Measurements from ENCODE around the gene RTEL1. TPM values are rescaled to one million over a fixed set of nuclear protein-coding genes. Genes with fewer than 3 reads are reported as not detected.

The RTEL1 gene
- total RNA-seq, 1 donor from 2014 or later, result 46.9 TPM

- Mint-ChIP-seq H3K27me3 (ENCODE audit: low read depth) (peaks cover 1% of the 10 kb centered on the region), H3K4me1 (ENCODE audit: low read depth) (no peaks in the 10 kb centered on the region), H3K4me3 (ENCODE audit: low read depth) (no peak overlapping the region), H3K9me3 (no peaks in the 10 kb centered on the region), H3K27ac (peak overlapping the region; percentile 17), H3K36me3 (ENCODE audit: low read depth) (peaks cover 17% of the 10 kb centered on the region)
- no peak for DNase-seq (ENCODE audit: low spot score)
- intact Hi-C loops (cut with micrococcal nuclease), result no loop called here
Observed at GRCh38 chr20:63692436-63693082, 34.4 kb downstream of the RTEL1 start.

- Mint-ChIP-seq H3K4me3 (ENCODE audit: low read depth) (no peak overlapping the region), H3K9me3 (no peaks in the 10 kb centered on the region), H3K4me1 (ENCODE audit: low read depth) (no peaks in the 10 kb centered on the region), H3K27me3 (ENCODE audit: low read depth) (peaks cover 1% of the 10 kb centered on the region), H3K27ac (no peak overlapping the region), H3K36me3 (ENCODE audit: low read depth) (peaks cover 17% of the 10 kb centered on the region)
- intact Hi-C loops (cut with micrococcal nuclease), result no loop called here
- DNase-seq (ENCODE audit: low spot score), result no peak
Observed at GRCh38 chr20:63693083-63693732, 35.1 kb downstream of the RTEL1 start.

- H3K36me3 Mint-ChIP-seq (ENCODE audit: low read depth), result peaks cover 17% of the 10 kb centered on the region
- no peaks in the 10 kb centered on the region for H3K9me3 Mint-ChIP-seq
- peak overlapping the region; percentile 57 for H3K27ac Mint-ChIP-seq
- no peaks in the 10 kb centered on the region for H3K4me1 Mint-ChIP-seq (ENCODE audit: low read depth)
- no peak overlapping the region for H3K4me3 Mint-ChIP-seq (ENCODE audit: low read depth)
- intact Hi-C loops (cut with micrococcal nuclease), result no loop called here
- DNase-seq (ENCODE audit: low spot score), result no peak
- H3K27me3 Mint-ChIP-seq (ENCODE audit: low read depth), result peaks cover 1% of the 10 kb centered on the region
Observed at GRCh38 chr20:63693733-63694583, 35.8 kb downstream of the RTEL1 start.

GRCh38 chr20:63694584-63695423 is 36.7 kb downstream of the RTEL1 start:
- Mint-ChIP-seq H3K9me3 (no peaks in the 10 kb centered on the region), H3K36me3 (ENCODE audit: low read depth) (peaks cover 21% of the 10 kb centered on the region), H3K27me3 (ENCODE audit: low read depth) (peaks cover 1% of the 10 kb centered on the region), H3K4me1 (ENCODE audit: low read depth) (no peaks in the 10 kb centered on the region), H3K4me3 (ENCODE audit: low read depth) (no peak overlapping the region), H3K27ac (no peak overlapping the region)
- no peak for DNase-seq (ENCODE audit: low spot score)
- intact Hi-C loops (cut with micrococcal nuclease), result no loop called here

DNA sequence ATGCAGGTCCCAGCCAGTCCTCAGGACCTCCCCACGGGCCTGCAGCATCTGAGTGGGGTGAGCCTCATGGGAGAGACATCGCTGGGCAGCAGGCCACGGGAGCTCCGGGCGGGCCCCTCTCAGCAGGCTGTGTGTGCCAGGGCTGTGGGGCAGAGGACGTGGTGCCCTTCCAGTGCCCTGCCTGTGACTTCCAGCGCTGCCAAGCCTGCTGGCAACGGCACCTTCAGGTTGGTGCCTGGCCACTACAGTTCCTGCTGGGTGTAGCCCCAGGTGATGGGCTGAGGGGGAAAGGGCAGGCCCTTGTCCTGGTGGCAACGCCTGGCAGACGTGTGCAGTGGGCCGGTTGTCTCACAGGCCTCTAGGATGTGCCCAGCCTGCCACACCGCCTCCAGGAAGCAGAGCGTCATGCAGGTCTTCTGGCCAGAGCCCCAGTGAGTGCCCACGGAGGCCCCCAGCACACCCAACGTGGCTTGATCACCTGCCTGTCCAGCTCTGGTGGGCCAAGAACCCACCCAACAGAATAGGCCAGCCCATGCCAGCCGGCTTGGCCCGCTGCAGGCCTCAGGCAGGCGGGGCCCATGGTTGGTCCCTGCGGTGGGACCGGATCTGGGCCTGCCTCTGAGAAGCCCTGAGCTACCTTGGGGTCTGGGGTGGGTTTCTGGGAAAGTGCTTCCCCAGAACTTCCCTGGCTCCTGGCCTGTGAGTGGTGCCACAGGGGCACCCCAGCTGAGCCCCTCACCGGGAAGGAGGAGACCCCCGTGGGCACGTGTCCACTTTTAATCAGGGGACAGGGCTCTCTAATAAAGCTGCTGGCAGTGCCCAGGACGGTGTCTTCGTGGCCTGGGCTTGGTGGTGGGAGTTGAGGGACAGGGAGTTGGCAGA is 37.6 kb downstream of the RTEL1 start:
- Mint-ChIP-seq H3K9me3 (no peaks in the 10 kb centered on the region), H3K27ac (no peak overlapping the region), H3K36me3 (ENCODE audit: low read depth) (peaks cover 21% of the 10 kb centered on the region), H3K4me1 (ENCODE audit: low read depth) (no peaks in the 10 kb centered on the region), H3K4me3 (ENCODE audit: low read depth) (no peak overlapping the region), H3K27me3 (ENCODE audit: low read depth) (peaks cover 1% of the 10 kb centered on the region)
- no peak for DNase-seq (ENCODE audit: low spot score)
- intact Hi-C loops (cut with micrococcal nuclease), result no loop called here

DNA sequence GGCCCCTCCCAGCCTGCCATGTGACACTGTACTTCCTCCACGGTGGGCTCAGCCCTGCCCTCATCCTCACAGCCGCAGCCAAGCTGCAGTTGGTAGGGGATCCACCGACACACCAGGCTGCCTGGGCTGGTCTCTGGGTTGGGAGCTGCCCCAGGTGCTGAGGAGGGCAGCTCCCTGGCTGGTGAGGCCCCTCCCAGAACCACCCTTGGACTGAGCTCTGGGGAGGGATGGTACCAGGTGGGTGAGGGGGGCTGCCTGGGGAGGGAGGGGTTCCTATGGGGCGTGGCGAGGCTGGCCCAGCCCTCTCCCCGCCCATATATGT is 38.2 kb downstream of the RTEL1 start:
- H3K4me3 Mint-ChIP-seq (ENCODE audit: low read depth), result no peak overlapping the region
- intact Hi-C loops (cut with micrococcal nuclease), result no loop called here
- no peak overlapping the region for H3K27ac Mint-ChIP-seq
- H3K36me3 Mint-ChIP-seq (ENCODE audit: low read depth), result peaks cover 21% of the 10 kb centered on the region
- no peak for DNase-seq (ENCODE audit: low spot score)
- H3K27me3 Mint-ChIP-seq (ENCODE audit: low read depth), result peaks cover 1% of the 10 kb centered on the region
- H3K4me1 Mint-ChIP-seq (ENCODE audit: low read depth), result no peaks in the 10 kb centered on the region
- H3K9me3 Mint-ChIP-seq, result no peaks in the 10 kb centered on the region

GRCh38 chr20:63696628-63697356 is 38.7 kb downstream of the RTEL1 start, which contains the start of gene TNFRSF6B:
TSS of gene TNFRSF6B (plus strand) at chr20:63696652. CDS start at chr20:63696768, 116 bp downstream.
- no peak for DNase-seq (ENCODE audit: low spot score)
- no peak within 1 kb of the TSS for H3K4me3 Mint-ChIP-seq (ENCODE audit: low read depth)

DNA sequence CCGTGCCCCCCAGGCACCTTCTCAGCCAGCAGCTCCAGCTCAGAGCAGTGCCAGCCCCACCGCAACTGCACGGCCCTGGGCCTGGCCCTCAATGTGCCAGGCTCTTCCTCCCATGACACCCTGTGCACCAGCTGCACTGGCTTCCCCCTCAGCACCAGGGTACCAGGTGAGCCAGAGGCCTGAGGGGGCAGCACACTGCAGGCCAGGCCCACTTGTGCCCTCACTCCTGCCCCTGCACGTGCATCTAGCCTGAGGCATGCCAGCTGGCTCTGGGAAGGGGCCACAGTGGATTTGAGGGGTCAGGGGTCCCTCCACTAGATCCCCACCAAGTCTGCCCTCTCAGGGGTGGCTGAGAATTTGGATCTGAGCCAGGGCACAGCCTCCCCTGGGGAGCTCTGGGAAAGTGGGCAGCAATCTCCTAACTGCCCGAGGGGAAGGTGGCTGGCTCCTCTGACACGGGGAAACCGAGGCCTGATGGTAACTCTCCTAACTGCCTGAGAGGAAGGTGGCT is 39.3 kb downstream of the RTEL1 start:
- H3K9me3 Mint-ChIP-seq, result no peaks in the 10 kb centered on the region
- H3K36me3 Mint-ChIP-seq (ENCODE audit: low read depth), result peaks cover 20% of the 10 kb centered on the region
- no peaks in the 10 kb centered on the region for H3K4me1 Mint-ChIP-seq (ENCODE audit: low read depth)
- DNase-seq (ENCODE audit: low spot score), result no peak
- H3K27me3 Mint-ChIP-seq (ENCODE audit: low read depth), result peaks cover 1% of the 10 kb centered on the region
- intact Hi-C loops (cut with micrococcal nuclease), result no loop called here
- no peak overlapping the region for H3K27ac Mint-ChIP-seq
- H3K4me3 Mint-ChIP-seq (ENCODE audit: low read depth), result no peak overlapping the region

More at GRCh38 chr20:63696628-63697356, 38.7 kb downstream of the RTEL1 start, which contains the start of gene TNFRSF6B:
- peaks cover 21% of the 10 kb centered on the region for H3K36me3 Mint-ChIP-seq (ENCODE audit: low read depth)
- H3K27me3 Mint-ChIP-seq (ENCODE audit: low read depth), result peaks cover 1% of the 10 kb centered on the region
- no peaks in the 10 kb centered on the region for H3K4me1 Mint-ChIP-seq (ENCODE audit: low read depth)
- intact Hi-C loops (cut with micrococcal nuclease), result no loop called here
- H3K27ac Mint-ChIP-seq, result no peak within 1 kb of the TSS
- H3K9me3 Mint-ChIP-seq, result no peaks in the 10 kb centered on the region

DNA sequence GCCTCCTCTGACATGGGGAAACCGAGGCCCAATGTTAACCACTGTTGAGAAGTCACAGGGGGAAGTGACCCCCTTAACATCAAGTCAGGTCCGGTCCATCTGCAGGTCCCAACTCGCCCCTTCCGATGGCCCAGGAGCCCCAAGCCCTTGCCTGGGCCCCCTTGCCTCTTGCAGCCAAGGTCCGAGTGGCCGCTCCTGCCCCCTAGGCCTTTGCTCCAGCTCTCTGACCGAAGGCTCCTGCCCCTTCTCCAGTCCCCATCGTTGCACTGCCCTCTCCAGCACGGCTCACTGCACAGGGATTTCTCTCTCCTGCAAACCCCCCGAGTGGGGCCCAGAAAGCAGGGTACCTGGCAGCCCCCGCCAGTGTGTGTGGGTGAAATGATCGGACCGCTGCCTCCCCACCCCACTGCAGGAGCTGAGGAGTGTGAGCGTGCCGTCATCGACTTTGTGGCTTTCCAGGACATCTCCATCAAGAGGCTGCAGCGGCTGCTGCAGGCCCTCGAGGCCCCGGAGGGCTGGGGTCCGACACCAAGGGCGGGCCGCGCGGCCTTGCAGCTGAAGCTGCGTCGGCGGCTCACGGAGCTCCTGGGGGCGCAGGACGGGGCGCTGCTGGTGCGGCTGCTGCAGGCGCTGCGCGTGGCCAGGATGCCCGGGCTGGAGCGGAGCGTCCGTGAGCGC is 39.9 kb downstream of the RTEL1 start:
- intact Hi-C loops (cut with micrococcal nuclease), result no loop called here
- no peaks in the 10 kb centered on the region for H3K9me3 Mint-ChIP-seq
- DNase-seq (ENCODE audit: low spot score), result no peak
- peaks cover 1% of the 10 kb centered on the region for H3K27me3 Mint-ChIP-seq (ENCODE audit: low read depth)
- H3K4me3 Mint-ChIP-seq (ENCODE audit: low read depth), result no peak overlapping the region
- H3K27ac Mint-ChIP-seq, result no peak overlapping the region
- H3K36me3 Mint-ChIP-seq (ENCODE audit: low read depth), result peaks cover 17% of the 10 kb centered on the region
- H3K4me1 Mint-ChIP-seq (ENCODE audit: low read depth), result no peaks in the 10 kb centered on the region

GRCh38 chr20:63698739-63699465 is 40.8 kb downstream of the RTEL1 start:
- H3K9me3 Mint-ChIP-seq, result no peaks in the 10 kb centered on the region
- no peaks in the 10 kb centered on the region for H3K27me3 Mint-ChIP-seq (ENCODE audit: low read depth)
- no peak for DNase-seq (ENCODE audit: low spot score)
- no peak overlapping the region for H3K4me3 Mint-ChIP-seq (ENCODE audit: low read depth)
- intact Hi-C loops (cut with micrococcal nuclease), result no loop called here
- no peaks in the 10 kb centered on the region for H3K4me1 Mint-ChIP-seq (ENCODE audit: low read depth)
- H3K27ac Mint-ChIP-seq, result no peak overlapping the region
- H3K36me3 Mint-ChIP-seq (ENCODE audit: low read depth), result peaks cover 15% of the 10 kb centered on the region

Data from activated T-helper 2 cell treated with anti-CD3 and anti-CD28 coated beads, Interferon-gamma antibody, Interleukin-2, Interleukin-4, amounts not matched to agents 10 μg/mL and 5 μg/mL and 100 μg/mL, durations not matched to agents 14 hours and 24 hours and 36 hours (primary cell).